Measurements from ENCODE around the gene TNS3.
"Not testable (repeated sequence)": the region's sequence is repeated elsewhere in the genome, so short reads cannot be mapped to it uniquely, and the experiment has no call there.

The TNS3 gene

GRCh38 chr7:47266131-47266706 lies 315.7 kb downstream of the TNS3 start:
- Histone ChIP-seq H3K27ac (ENCODE audit: low read length) (no peak overlapping the region), H3K9ac (ENCODE audit: low read length in 2 of 2) (no peak overlapping the region)

DNA sequence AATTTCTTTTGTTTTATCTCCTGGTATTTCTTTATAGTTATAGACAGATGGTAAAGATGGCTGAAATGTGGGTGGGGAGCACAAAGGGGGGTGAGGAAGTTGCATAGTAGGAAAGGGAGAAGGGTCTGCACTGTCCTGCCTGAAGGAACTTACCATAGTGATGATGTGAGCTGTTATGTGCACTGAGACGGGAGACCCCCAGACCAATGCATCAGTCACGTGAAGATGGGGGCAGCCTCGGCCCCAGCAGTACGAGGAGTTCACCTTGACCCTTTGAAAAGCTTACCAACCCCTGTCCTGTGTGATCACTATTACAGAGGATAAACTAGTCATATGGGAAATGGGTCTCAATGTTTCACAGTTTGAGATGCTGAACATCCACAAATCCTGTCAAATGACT lies 316.3 kb downstream of the TNS3 start:
- Histone ChIP-seq H3K9ac (ENCODE audit: low read length in 2 of 2) (no peak overlapping the region), H3K9me3 (ENCODE audit: control insufficient read depth in 2 of 2, low read length in 2 of 2) (peaks cover 0 to 5% of the 10 kb centered on the region in 2 donors), H3K4me3 (ENCODE audit: low read length in 2 of 2) (no peak overlapping the region), H3K4me1 (ENCODE audit: control insufficient read depth, insufficient read depth, low read length) (no peaks in the 10 kb centered on the region), H3K36me3 (ENCODE audit: control insufficient read depth in 2 of 2, insufficient read depth in 2 of 2, low read length in 2 of 2) (no peaks in the 10 kb centered on the region), H3K27me3 (ENCODE audit: control insufficient read depth in 1 of 2, insufficient read depth in 2 of 2, low read length in 2 of 2) (no peaks in the 10 kb centered on the region), H3K27ac (ENCODE audit: low read length) (no peak overlapping the region)

More at GRCh38 chr7:47266131-47266706, 315.7 kb downstream of the TNS3 start:
- Histone ChIP-seq H3K4me3 (ENCODE audit: low read length in 2 of 2) (no peak overlapping the region), H3K9me3 (ENCODE audit: control insufficient read depth in 2 of 2, low read length in 2 of 2) (peaks cover 0 to 5% of the 10 kb centered on the region in 2 donors), H3K36me3 (ENCODE audit: control insufficient read depth in 2 of 2, insufficient read depth in 2 of 2, low read length in 2 of 2) (no peaks in the 10 kb centered on the region), H3K4me1 (ENCODE audit: control insufficient read depth, insufficient read depth, low read length) (no peaks in the 10 kb centered on the region), H3K27me3 (ENCODE audit: control insufficient read depth in 1 of 2, insufficient read depth in 2 of 2, low read length in 2 of 2) (no peaks in the 10 kb centered on the region)

GRCh38 chr7:47264021-47264651 lies 317.8 kb downstream of the TNS3 start:
- Histone ChIP-seq H3K4me3 (ENCODE audit: low read length in 2 of 2) (no peak overlapping the region), H3K9me3 (ENCODE audit: control insufficient read depth in 2 of 2, low read length in 2 of 2) (peaks cover 0 to 5% of the 10 kb centered on the region in 2 donors), H3K4me1 (ENCODE audit: control insufficient read depth, insufficient read depth, low read length) (no peaks in the 10 kb centered on the region), H3K36me3 (ENCODE audit: control insufficient read depth in 2 of 2, insufficient read depth in 2 of 2, low read length in 2 of 2) (no peaks in the 10 kb centered on the region), H3K27me3 (ENCODE audit: control insufficient read depth in 1 of 2, insufficient read depth in 2 of 2, low read length in 2 of 2) (no peaks in the 10 kb centered on the region), H3K9ac (ENCODE audit: low read length in 2 of 2) (no peak overlapping the region), H3K27ac (ENCODE audit: low read length) (no peak overlapping the region)

- Histone ChIP-seq H3K27me3 (ENCODE audit: control insufficient read depth in 1 of 2, insufficient read depth in 2 of 2, low read length in 2 of 2) (no peaks in the 10 kb centered on the region), H3K36me3 (ENCODE audit: control insufficient read depth in 2 of 2, insufficient read depth in 2 of 2, low read length in 2 of 2) (no peaks in the 10 kb centered on the region), H3K27ac (ENCODE audit: low read length) (no peak overlapping the region), H3K4me3 (ENCODE audit: low read length in 2 of 2) (no peak overlapping the region), H3K4me1 (ENCODE audit: control insufficient read depth, insufficient read depth, low read length) (peaks cover 4% of the 10 kb centered on the region), H3K9ac (ENCODE audit: low read length in 2 of 2) (no peak overlapping the region), H3K9me3 (ENCODE audit: control insufficient read depth in 2 of 2, low read length in 2 of 2) (peaks cover 0 to under 1% of the 10 kb centered on the region in 2 donors)
Observed at GRCh38 chr7:47262881-47263280, 319.0 kb downstream of the TNS3 start.

DNA sequence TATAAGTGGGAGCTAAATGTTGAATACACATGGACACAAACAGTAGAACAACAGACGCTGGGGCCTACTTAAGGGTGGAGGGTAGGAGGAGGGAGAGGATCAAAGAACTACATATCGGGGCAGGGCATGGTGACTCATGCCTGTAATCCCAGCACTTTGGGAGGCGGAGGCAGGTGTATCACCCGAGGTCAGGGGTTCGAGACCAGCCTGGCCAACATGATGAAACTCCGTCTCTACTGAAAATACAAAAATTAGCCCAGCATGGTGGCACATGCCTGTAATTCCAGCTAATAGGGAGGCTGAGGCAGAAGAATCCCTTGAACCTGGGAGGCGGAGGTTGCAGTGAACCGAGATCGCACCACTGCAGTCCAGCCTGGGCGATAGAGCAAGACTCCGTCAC lies 319.8 kb downstream of the TNS3 start:
- H3K27me3 ChIP-seq (ENCODE audit: control insufficient read depth in 1 of 2, insufficient read depth in 2 of 2, low read length in 2 of 2); H3K9ac ChIP-seq (ENCODE audit: low read length in 2 of 2); H3K27ac ChIP-seq (ENCODE audit: low read length); H3K9me3 ChIP-seq (ENCODE audit: control insufficient read depth in 2 of 2, low read length in 2 of 2); H3K4me1 ChIP-seq (ENCODE audit: control insufficient read depth, insufficient read depth, low read length); H3K36me3 ChIP-seq (ENCODE audit: control insufficient read depth in 2 of 2, insufficient read depth in 2 of 2, low read length in 2 of 2); H3K4me3 ChIP-seq (ENCODE audit: low read length in 2 of 2): not testable (repeated sequence)

GRCh38 chr7:47260270-47260669 lies 321.6 kb downstream of the TNS3 start:
- Histone ChIP-seq H3K4me1 (ENCODE audit: control insufficient read depth, insufficient read depth, low read length) (peaks cover 4% of the 10 kb centered on the region), H3K36me3 (ENCODE audit: control insufficient read depth in 2 of 2, insufficient read depth in 2 of 2, low read length in 2 of 2) (no peaks in the 10 kb centered on the region), H3K27me3 (ENCODE audit: control insufficient read depth in 1 of 2, insufficient read depth in 2 of 2, low read length in 2 of 2) (no peaks in the 10 kb centered on the region), H3K4me3 (ENCODE audit: low read length in 2 of 2) (no peak overlapping the region), H3K9me3 (ENCODE audit: control insufficient read depth in 2 of 2, low read length in 2 of 2) (no peaks in the 10 kb centered on the region), H3K27ac (ENCODE audit: low read length) (no peak overlapping the region), H3K9ac (ENCODE audit: low read length in 2 of 2) (no peak overlapping the region)

GRCh38 chr7:47259682-47260081 lies 322.2 kb downstream of the TNS3 start:
- Histone ChIP-seq H3K27me3 (ENCODE audit: control insufficient read depth in 1 of 2, insufficient read depth in 2 of 2, low read length in 2 of 2) (no peaks in the 10 kb centered on the region), H3K4me1 (ENCODE audit: control insufficient read depth, insufficient read depth, low read length) (peaks cover 8% of the 10 kb centered on the region), H3K9me3 (ENCODE audit: control insufficient read depth in 2 of 2, low read length in 2 of 2) (no peaks in the 10 kb centered on the region), H3K27ac (ENCODE audit: low read length) (no peak overlapping the region), H3K36me3 (ENCODE audit: control insufficient read depth in 2 of 2, insufficient read depth in 2 of 2, low read length in 2 of 2) (no peaks in the 10 kb centered on the region), H3K9ac (ENCODE audit: low read length in 2 of 2) (no peak overlapping the region), H3K4me3 (ENCODE audit: low read length in 2 of 2) (no peak overlapping the region)

DNA sequence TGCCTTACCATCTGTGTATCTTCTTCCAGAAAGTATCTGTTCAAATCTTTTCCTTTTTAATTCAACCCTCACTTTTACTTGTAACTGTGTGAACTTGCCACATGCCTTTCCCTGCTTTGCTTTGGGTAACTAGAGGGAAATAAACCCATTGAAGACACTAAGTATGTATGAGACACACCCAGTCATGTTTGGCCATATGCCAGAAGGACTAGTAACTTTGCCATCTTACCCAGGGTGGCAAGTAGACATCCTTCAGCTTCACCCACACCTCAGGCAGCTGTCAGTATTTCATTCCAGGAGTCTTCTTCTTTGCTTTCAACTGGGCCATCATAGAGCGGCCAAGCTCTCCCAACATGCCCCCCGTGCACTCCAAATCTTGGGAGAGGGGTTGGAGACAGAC lies 323.1 kb downstream of the TNS3 start:
- H3K27ac ChIP-seq (ENCODE audit: low read length): no peak overlapping the region
- H3K27me3 ChIP-seq (ENCODE audit: control insufficient read depth in 1 of 2, insufficient read depth in 2 of 2, low read length in 2 of 2): no peaks in the 10 kb centered on the region
- H3K9ac ChIP-seq (ENCODE audit: low read length in 2 of 2): no peak overlapping the region

DNA sequence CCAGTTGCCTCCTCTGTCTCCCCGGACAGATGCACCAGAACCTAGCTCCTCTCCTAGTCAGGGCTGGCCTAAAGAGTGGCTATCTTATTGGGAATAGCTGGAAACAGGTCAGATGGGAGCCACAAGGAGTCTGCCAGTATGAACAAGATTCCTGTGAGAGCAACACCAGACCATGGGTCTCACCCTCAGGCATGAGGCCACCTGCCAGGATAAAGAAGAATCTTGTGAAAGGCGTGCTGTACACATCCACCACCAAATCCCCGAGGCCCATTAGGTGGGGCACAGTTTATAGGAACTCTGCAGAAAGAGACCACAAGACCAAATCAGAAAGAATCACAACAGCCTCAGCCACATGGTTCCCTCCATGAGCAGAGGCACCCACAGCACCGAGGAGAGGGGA lies 325.9 kb downstream of the TNS3 start:
- no peaks in the 10 kb centered on the region for H3K9me3 ChIP-seq (ENCODE audit: control insufficient read depth in 2 of 2, low read length in 2 of 2)
- no peak overlapping the region for H3K27ac ChIP-seq (ENCODE audit: low read length)
- no peaks in the 10 kb centered on the region for H3K27me3 ChIP-seq (ENCODE audit: control insufficient read depth in 1 of 2, insufficient read depth in 2 of 2, low read length in 2 of 2)
- H3K9ac ChIP-seq (ENCODE audit: low read length in 2 of 2): no peak overlapping the region
- peaks cover 17% of the 10 kb centered on the region for H3K4me1 ChIP-seq (ENCODE audit: control insufficient read depth, insufficient read depth, low read length)
- no peak overlapping the region for H3K4me3 ChIP-seq (ENCODE audit: low read length in 2 of 2)
- no peaks in the 10 kb centered on the region for H3K36me3 ChIP-seq (ENCODE audit: control insufficient read depth in 2 of 2, insufficient read depth in 2 of 2, low read length in 2 of 2)

More for the DNA sequence above, 323.1 kb downstream of the TNS3 start:
- Histone ChIP-seq H3K36me3 (ENCODE audit: control insufficient read depth in 2 of 2, insufficient read depth in 2 of 2, low read length in 2 of 2) (no peaks in the 10 kb centered on the region), H3K4me1 (ENCODE audit: control insufficient read depth, insufficient read depth, low read length) (peaks cover 11% of the 10 kb centered on the region), H3K4me3 (ENCODE audit: low read length in 2 of 2) (no peak overlapping the region), H3K9me3 (ENCODE audit: control insufficient read depth in 2 of 2, low read length in 2 of 2) (no peaks in the 10 kb centered on the region)

GRCh38 chr7:47255441-47255840 lies 326.5 kb downstream of the TNS3 start:
- H3K36me3 ChIP-seq (ENCODE audit: control insufficient read depth in 2 of 2, insufficient read depth in 2 of 2, low read length in 2 of 2): no peaks in the 10 kb centered on the region
- no peaks in the 10 kb centered on the region for H3K27me3 ChIP-seq (ENCODE audit: control insufficient read depth in 1 of 2, insufficient read depth in 2 of 2, low read length in 2 of 2)
- H3K4me1 ChIP-seq (ENCODE audit: control insufficient read depth, insufficient read depth, low read length): peaks cover 17% of the 10 kb centered on the region
- no peak overlapping the region for H3K27ac ChIP-seq (ENCODE audit: low read length)
- H3K4me3 ChIP-seq (ENCODE audit: low read length in 2 of 2): no peak overlapping the region
- H3K9me3 ChIP-seq (ENCODE audit: control insufficient read depth in 2 of 2, low read length in 2 of 2): no peaks in the 10 kb centered on the region
- H3K9ac ChIP-seq (ENCODE audit: low read length in 2 of 2): no peak overlapping the region

- Histone ChIP-seq H3K9ac (ENCODE audit: low read length in 2 of 2) (no peak overlapping the region), H3K4me3 (ENCODE audit: low read length in 2 of 2) (no peak overlapping the region), H3K27ac (ENCODE audit: low read length) (peak overlapping the region; percentile 11), H3K4me1 (ENCODE audit: control insufficient read depth, insufficient read depth, low read length) (peaks cover 17% of the 10 kb centered on the region), H3K9me3 (ENCODE audit: control insufficient read depth in 2 of 2, low read length in 2 of 2) (no peaks in the 10 kb centered on the region), H3K36me3 (ENCODE audit: control insufficient read depth in 2 of 2, insufficient read depth in 2 of 2, low read length in 2 of 2) (no peaks in the 10 kb centered on the region), H3K27me3 (ENCODE audit: control insufficient read depth in 1 of 2, insufficient read depth in 2 of 2, low read length in 2 of 2) (no peaks in the 10 kb centered on the region)
Observed at GRCh38 chr7:47255007-47255406, 326.9 kb downstream of the TNS3 start.

Data from stomach smooth muscle (tissue), 2 donors.